ENCODE results near the gene COG2.
"Not testable (repeated sequence)": the region's sequence is repeated elsewhere in the genome, so short reads cannot be mapped to it uniquely, and the experiment has no call there.

COG2 gene

DNA sequence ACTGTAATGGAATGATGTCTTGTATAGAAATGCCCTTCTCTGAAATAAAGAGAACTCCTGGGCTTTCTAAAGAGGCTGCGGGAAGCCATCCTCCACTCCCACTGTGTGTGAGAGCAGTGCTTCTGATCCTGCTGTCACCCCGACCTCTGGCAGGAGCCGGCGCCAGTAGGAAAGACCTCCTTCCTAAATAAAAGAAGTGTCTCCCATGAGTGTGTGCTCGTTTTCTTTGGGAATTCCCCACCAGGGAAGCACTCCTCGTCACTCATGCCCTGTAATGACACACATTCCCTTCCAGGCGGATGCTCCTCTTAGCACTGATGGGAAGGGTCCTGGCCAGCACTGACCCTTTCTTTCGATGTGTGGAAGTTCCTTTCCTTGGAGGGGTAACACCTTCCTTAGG lies 51.5 kb downstream of the COG2 start:
- TF ChIP-seq, protein P1, sequence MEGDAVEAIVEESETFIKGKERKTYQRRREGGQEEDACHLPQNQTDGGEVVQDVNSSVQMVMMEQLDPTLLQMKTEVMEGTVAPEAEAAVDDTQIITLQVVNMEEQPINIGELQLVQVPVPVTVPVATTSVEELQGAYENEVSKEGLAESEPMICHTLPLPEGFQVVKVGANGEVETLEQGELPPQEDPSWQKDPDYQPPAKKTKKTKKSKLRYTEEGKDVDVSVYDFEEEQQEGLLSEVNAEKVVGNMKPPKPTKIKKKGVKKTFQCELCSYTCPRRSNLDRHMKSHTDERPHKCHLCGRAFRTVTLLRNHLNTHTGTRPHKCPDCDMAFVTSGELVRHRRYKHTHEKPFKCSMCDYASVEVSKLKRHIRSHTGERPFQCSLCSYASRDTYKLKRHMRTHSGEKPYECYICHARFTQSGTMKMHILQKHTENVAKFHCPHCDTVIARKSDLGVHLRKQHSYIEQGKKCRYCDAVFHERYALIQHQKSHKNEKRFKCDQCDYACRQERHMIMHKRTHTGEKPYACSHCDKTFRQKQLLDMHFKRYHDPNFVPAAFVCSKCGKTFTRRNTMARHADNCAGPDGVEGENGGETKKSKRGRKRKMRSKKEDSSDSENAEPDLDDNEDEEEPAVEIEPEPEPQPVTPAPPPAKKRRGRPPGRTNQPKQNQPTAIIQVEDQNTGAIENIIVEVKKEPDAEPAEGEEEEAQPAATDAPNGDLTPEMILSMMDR (IDR thresholded peaks at IDR 0.05; ENCODE audit: low read depth, low read length) = no peak
- H3K4me3 ChIP-seq (ENCODE audit: low read depth, low read length) = no peak overlapping the region

DNA sequence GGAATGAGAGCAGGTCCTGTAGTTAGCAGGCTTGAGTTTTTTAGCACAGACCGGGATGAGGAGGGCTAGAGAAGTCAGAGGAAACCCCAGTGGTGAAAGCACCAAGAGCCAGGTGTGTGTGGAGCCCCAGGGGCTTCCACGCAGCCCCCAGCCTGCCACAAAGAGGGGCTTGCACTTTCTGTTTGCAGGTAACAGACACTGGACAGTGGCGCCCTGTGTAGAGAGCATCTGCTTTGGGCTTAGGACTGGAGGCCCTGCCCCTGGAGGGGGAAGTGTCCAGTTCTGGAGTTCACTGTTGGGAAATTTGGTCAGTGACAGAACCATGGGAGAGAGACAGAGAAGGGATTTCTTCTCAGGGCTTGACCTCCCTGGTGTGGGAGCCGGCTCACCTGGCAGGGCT lies 52.2 kb downstream of the COG2 start:
- TF ChIP-seq, protein P1 (IDR thresholded peaks at IDR 0.05; ENCODE audit: low read depth, low read length) = no peak
- no peak overlapping the region for H3K4me3 ChIP-seq (ENCODE audit: low read depth, low read length)

DNA sequence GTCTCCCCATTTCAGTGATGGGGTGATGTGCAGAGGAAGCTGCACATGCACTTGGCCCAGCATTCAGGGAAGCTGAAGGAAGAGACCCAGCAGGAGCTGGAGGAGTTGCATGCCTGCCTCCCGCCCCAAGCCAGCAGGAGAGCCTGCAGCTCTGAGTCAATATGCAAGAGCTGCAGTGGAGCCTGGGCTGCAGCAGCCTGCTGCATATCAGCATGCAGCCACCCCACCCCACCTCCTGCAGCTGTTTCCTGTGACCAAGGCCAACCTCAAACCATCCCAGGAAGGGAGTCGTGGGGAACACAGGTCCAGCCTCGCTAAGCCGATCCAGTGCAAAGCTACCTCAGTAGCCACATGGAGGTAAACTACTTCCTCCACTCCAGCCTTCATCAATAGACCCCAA lies 52.7 kb downstream of the COG2 start:
- TF ChIP-seq, protein P1 (IDR thresholded peaks at IDR 0.05; ENCODE audit: low read depth, low read length) = no peak
- no peak overlapping the region for H3K4me3 ChIP-seq (ENCODE audit: low read depth, low read length)

DNA sequence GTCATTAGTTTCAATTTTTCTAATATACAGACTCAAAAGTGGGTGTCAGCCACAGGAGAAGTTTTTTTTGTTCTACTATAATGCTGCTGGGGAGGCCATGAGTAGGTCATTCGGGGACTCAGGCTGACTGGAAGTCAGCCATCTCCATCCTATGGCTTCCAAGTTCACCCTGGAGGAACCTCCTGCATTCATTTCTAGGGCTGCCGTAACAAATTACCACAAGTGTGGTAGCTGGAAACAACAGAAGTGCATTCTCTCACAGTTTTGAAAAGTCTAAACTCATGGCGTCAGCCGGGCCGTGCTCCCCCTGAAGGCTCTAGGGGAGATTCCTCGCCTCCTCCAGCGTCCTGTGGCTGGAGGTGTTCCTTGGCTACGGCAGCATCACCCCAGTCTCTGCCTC lies 53.9 kb downstream of the COG2 start:
- TF ChIP-seq, protein P1 (IDR thresholded peaks at IDR 0.05; ENCODE audit: low read depth, low read length) = no peak

DNA sequence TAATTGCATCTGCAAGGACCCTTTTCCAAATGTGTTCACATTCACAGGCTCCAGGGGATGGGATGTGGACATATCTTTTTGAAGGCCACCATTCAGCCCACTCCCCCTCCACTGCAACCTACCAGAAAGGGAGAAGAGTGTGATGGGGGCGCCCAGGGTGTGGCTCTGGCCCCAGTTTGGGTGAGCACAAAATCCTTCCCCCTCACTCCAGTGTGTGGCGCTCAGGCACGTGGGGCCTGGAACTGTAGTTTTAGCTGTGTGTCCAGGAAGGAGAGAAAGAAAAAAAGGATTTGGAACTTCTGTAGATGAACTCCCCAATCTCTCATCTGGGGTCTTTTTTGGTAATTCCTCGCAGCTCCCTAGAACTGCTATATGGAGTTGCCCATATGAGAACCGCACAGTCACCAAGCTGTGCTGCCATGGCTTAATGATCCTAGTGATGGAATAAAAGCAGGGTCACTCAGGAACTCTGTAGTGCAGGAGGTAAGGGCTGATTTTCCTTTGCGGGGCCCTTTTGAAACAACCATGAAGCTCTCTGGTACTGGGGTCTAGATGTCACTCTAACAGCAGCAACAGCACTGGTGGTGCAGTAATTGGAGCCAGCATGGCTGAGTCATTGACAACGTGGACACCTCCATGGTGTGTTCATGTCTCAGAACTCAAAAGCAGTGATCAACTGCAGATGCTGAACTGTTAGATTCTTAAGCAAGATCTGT lies 54.6 kb downstream of the COG2 start:
- H3K4me3 ChIP-seq (ENCODE audit: low read depth, low read length) = no peak overlapping the region
- TF ChIP-seq, protein P1 (IDR thresholded peaks at IDR 0.05; ENCODE audit: low read depth, low read length) = no peak

More for the DNA sequence above, 53.9 kb downstream of the COG2 start:
- no peak overlapping the region for H3K4me3 ChIP-seq (ENCODE audit: low read depth, low read length)

DNA sequence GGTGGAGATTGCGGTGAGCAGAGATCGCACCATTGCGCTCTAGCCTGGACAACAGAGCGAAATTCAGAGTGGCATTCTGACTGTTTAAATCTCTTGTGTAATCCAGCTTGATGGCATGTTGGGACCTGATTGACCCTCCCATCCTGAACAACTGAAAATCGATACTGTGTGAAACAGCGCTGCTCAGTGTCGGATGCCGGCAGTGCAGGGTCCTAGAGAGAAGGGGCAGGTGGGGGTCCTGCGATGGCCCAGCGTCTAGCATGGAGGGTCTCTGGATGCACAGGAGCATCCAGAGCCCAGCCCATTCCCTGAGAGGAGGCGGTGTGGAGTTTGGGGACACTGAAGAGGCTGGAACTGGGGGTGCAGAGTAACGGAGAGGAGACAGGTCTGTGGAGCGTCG lies 55.8 kb downstream of the COG2 start:
- TF ChIP-seq, protein P1 (IDR thresholded peaks at IDR 0.05; ENCODE audit: low read depth, low read length) = no peak
- H3K4me3 ChIP-seq (ENCODE audit: low read depth, low read length) = no peak overlapping the region

DNA sequence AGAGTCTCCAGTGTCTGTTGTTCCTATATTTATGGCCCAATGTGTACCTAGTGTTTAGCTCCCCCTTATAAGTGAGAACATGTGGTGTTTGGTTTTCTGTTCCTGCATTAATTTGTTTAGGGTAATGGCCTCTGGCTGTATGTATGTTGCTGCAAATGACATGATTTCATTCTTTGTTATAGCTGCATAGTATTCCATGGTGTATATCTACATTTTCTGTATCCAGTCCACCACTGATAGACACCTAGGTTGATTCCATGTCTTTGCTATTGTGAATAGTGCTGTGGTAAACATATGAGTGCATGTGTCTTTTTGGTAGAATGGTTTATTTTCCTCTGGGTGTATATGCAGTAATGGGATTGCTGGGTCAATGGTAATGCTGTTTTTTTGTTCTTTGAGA lies 56.7 kb downstream of the COG2 start:
- H3K4me3 ChIP-seq (ENCODE audit: low read depth, low read length) = not testable (repeated sequence)

DNA sequence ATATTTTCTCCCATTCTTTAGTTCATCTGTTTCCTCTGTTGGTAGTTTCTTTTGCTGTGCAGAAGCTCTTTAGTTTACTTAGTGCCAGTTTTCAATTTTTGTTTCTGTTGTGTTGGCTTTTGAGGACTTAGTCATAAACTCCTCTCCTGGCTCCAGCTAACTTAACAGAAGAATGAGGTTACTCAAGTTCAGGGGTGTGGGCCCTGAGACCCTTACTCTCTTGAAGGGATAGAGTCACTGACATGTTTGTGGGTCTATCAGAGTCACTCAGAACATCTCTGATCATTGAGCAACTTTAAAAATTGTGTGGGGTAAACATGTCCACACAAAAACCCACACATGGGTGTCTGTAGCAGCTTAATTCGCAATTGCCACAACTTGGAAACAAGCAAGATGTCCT lies 57.4 kb downstream of the COG2 start:
- H3K4me3 ChIP-seq (ENCODE audit: low read depth, low read length) = no peak overlapping the region
- TF ChIP-seq, protein P1 (IDR thresholded peaks at IDR 0.05; ENCODE audit: low read depth, low read length) = no peak

Measured in WI38 (cell line).